ENCODE measurements around the gene RERG.

Gene RERG
- total RNA-seq: 0 to 0.07 reads per million in 2 donors

GRCh38 chr12:15220915-15221885 lies at the start of gene RERG:
RERG (minus strand) TSS chr12:15221417; CDS start chr12:15217489, 3,928 bp downstream.
- peak; percentile 41 to 72 (median 45) for DNase-seq

GRCh38 chr12:15270591-15270990 lies 49.4 kb upstream of the RERG start:
- no peak for DNase-seq

- DNase-seq: peak in 3 of 5 experiments; percentile 4 to 67 (median 4)
Observed at GRCh38 chr12:15268927-15269552, 47.8 kb upstream of the RERG start.

- DNase-seq: no peak
Observed at GRCh38 chr12:15268309-15268708, 47.1 kb upstream of the RERG start.

GRCh38 chr12:15265875-15266274 lies 44.7 kb upstream of the RERG start:
- no peak for DNase-seq

- no peak for DNase-seq
Observed at GRCh38 chr12:15256761-15257160, 35.5 kb upstream of the RERG start.

- no peak for DNase-seq
Observed at GRCh38 chr12:15253990-15254389, 32.8 kb upstream of the RERG start.

GRCh38 chr12:15244926-15245325 lies 23.7 kb upstream of the RERG start:
- no peak for DNase-seq

- no peak for DNase-seq
Observed at GRCh38 chr12:15244341-15244740, 23.1 kb upstream of the RERG start.

- no peak for DNase-seq
Observed at GRCh38 chr12:15243102-15243501, 21.9 kb upstream of the RERG start.

GRCh38 chr12:15240898-15241297 lies 19.7 kb upstream of the RERG start:
- DNase-seq: no peak

- DNase-seq: no peak
Observed at GRCh38 chr12:15234508-15234907, 13.3 kb upstream of the RERG start.

GRCh38 chr12:15234011-15234410 lies 12.8 kb upstream of the RERG start:
- no peak for DNase-seq

GRCh38 chr12:15232959-15233358 lies 11.7 kb upstream of the RERG start:
- no peak for DNase-seq

GRCh38 chr12:15231493-15231892 lies 10.3 kb upstream of the RERG start:
- DNase-seq: no peak

- no peak for DNase-seq
Observed at GRCh38 chr12:15230751-15231150, 9.5 kb upstream of the RERG start.

GRCh38 chr12:15230137-15230536 lies 8.9 kb upstream of the RERG start:
- no peak for DNase-seq

- DNase-seq: peak in 1 of 5 experiments; percentile 31
Observed at GRCh38 chr12:15227004-15227679, 5.9 kb upstream of the RERG start.

- DNase-seq: peak in 1 of 5 experiments; percentile 2
Observed at GRCh38 chr12:15225863-15226218, 4.6 kb upstream of the RERG start.

- DNase-seq: no peak
Observed at GRCh38 chr12:15225136-15225862, 4.1 kb upstream of the RERG start.

GRCh38 chr12:15222219-15222618 lies 1.0 kb upstream of the RERG start:
- no peak for DNase-seq

GRCh38 chr12:15220451-15220850 lies 766 bp downstream of the RERG start:
- no peak for DNase-seq

GRCh38 chr12:15218794-15219193 lies 2.4 kb downstream of the RERG start:
- DNase-seq: no peak

Data from T-helper 2 cell (primary cell).